OCI-LY1 (cell line): ENCODE results near the gene IGFN1.

Experiments
- H2AFZ ChIP-seq: fragments of 200-600 bp; sonication (generic), shearing (Covaris generic); 2 replicates; pipeline ENCODE4 v1.6.0; 2014; ENCODE audit warnings: antibody characterized with exemption, mild to moderate bottlenecking, low read length
- H3F3A ChIP-seq: fragments of 200-600 bp; sonication (generic), shearing (Covaris generic); 2 replicates; pipeline ENCODE4 v1.6.0; 2014; ENCODE audit warnings: mild to moderate bottlenecking, antibody characterized with exemption, low read length, moderate library complexity; ENCODE audit not compliant: insufficient read depth
- H3K27ac ChIP-seq: fragments of 200-600 bp; sonication (generic); 2 replicates; pipeline ENCODE4 v1.5.1; 2014; ENCODE audit warnings: low read length, mixed run types, mild to moderate bottlenecking, low read depth; ENCODE audit not compliant: poor library complexity, severe bottlenecking
- H3K27me3 ChIP-seq: fragments of 200-600 bp; sonication (generic); 2 replicates; pipeline ENCODE4 v1.6.0; 2014; ENCODE audit warnings: antibody characterized with exemption, mild to moderate bottlenecking, low read length, moderate library complexity; ENCODE audit not compliant: insufficient read depth
- H3K36me3 ChIP-seq: fragments of 200-600 bp; sonication (generic); 2 replicates; pipeline ENCODE4 v1.6.1; 2014; ENCODE audit warnings: mild to moderate bottlenecking, antibody characterized with exemption, low read length, moderate library complexity, mixed read lengths; ENCODE audit not compliant: insufficient read depth
- H3K4me1 ChIP-seq: fragments of 200-600 bp; sonication (generic); 2 replicates; pipeline ENCODE4 v1.5.1; 2014; ENCODE audit warnings: mild to moderate bottlenecking, low read length, moderate library complexity; ENCODE audit not compliant: insufficient read depth, severe bottlenecking
- H3K4me2 ChIP-seq: fragments of 200-600 bp; sonication (generic), shearing (Covaris generic); 2 replicates; pipeline ENCODE4 v1.6.1; 2014; ENCODE audit warnings: low read length
- H3K4me3 ChIP-seq: fragments of 200-600 bp; sonication (generic); 2 replicates; pipeline ENCODE4 v1.5.1; 2014; ENCODE audit warnings: low read length, low read depth, mild to moderate bottlenecking, mixed read lengths; ENCODE audit not compliant: poor library complexity, severe bottlenecking
- H3K79me2 ChIP-seq: fragments of 200-600 bp; shearing (Covaris generic); 2 replicates; pipeline ENCODE4 v1.6.1; 2016; ENCODE audit warnings: mixed run types, low read length, mixed read lengths; ENCODE audit not compliant: insufficient read depth
- H3K9ac ChIP-seq: fragments of 200-600 bp; sonication (generic), shearing (Covaris generic); 2 replicates; pipeline ENCODE4 v1.6.1; 2014; ENCODE audit warnings: mild to moderate bottlenecking, low read length, mixed read lengths
- H3K9me2 ChIP-seq: fragments of 200-600 bp; sonication (generic), shearing (Covaris generic); 2 replicates; pipeline ENCODE4 v1.6.1; 2014; ENCODE audit warnings: low read depth, mild to moderate bottlenecking, low read length, mixed read lengths
- H3K9me3 ChIP-seq: fragments of 200-600 bp; shearing (Covaris generic); 2 replicates; pipeline ENCODE4 v1.6.1; 2014; ENCODE audit warnings: low read length, mixed read lengths
- H4K20me1 ChIP-seq: fragments of 200-600 bp; sonication (generic), shearing (Covaris generic); 2 replicates; pipeline ENCODE4 v1.6.0; 2016; ENCODE audit warnings: mild to moderate bottlenecking, low read length; ENCODE audit not compliant: insufficient read depth
- CTCF ChIP-seq: fragments of 200-600 bp; sonication (generic), shearing (Covaris generic); IDR thresholded peaks from 2 replicates; pipeline ENCODE4 v1.5.1; 2017; ENCODE audit warnings: mild to moderate bottlenecking, antibody characterized with exemption, low read length, moderate library complexity, mixed read lengths
- EZH2 ChIP-seq: fragments of 200-600 bp; sonication (generic), shearing (Covaris generic); IDR thresholded peaks from 2 replicates; pipeline ENCODE4 v1.8.0; 2017; ENCODE audit warnings: borderline replicate concordance, mixed run types, mild to moderate bottlenecking, antibody characterized with exemption, low read length, moderate library complexity, mixed read lengths

IGFN1 gene

GRCh38 chr1:201142011-201142848, 48.4 kb upstream of the IGFN1 start:
- no peaks in the 10 kb centered on the region for H4K20me1 ChIP-seq
- no peaks in the 10 kb centered on the region for H3F3A ChIP-seq
- peaks cover 49% of the 10 kb centered on the region for H3K36me3 ChIP-seq
- H3K79me2 ChIP-seq, result no peaks in the 10 kb centered on the region
- TF ChIP-seq EZH2 (no peak), CTCF (no peak)
- H3K4me3 ChIP-seq, result no peak overlapping the region
- H3K4me2 ChIP-seq, result no peak overlapping the region
- H3K27ac ChIP-seq, result no peak overlapping the region
- H3K27me3 ChIP-seq, result no peaks in the 10 kb centered on the region
- no peaks in the 10 kb centered on the region for H3K9me2 ChIP-seq
- no peaks in the 10 kb centered on the region for H3K4me1 ChIP-seq
- no peak overlapping the region for H3K9ac ChIP-seq
- H3K9me3 ChIP-seq, result no peaks in the 10 kb centered on the region
- no peak overlapping the region for H2AFZ ChIP-seq

GRCh38 chr1:201142849-201143725, 47.5 kb upstream of the IGFN1 start:
- TF ChIP-seq CTCF, result no peak
- no peak for TF ChIP-seq EZH2
- Histone ChIP-seq H3K4me1 (no peaks in the 10 kb centered on the region), H3K9me3 (no peaks in the 10 kb centered on the region), H2AFZ (no peak overlapping the region), H3K4me3 (no peak overlapping the region), H4K20me1 (no peaks in the 10 kb centered on the region), H3K36me3 (peaks cover 50% of the 10 kb centered on the region), H3F3A (no peaks in the 10 kb centered on the region), H3K27me3 (no peaks in the 10 kb centered on the region), H3K9ac (no peak overlapping the region), H3K27ac (no peak overlapping the region), H3K79me2 (no peaks in the 10 kb centered on the region), H3K9me2 (no peaks in the 10 kb centered on the region), H3K4me2 (no peak overlapping the region)

GRCh38 chr1:201143726-201144635, 46.6 kb upstream of the IGFN1 start:
- no peaks in the 10 kb centered on the region for H3K27me3 ChIP-seq
- H3K79me2 ChIP-seq, result no peaks in the 10 kb centered on the region
- no peak overlapping the region for H2AFZ ChIP-seq
- no peak overlapping the region for H3K9ac ChIP-seq
- peaks cover 46% of the 10 kb centered on the region for H3K36me3 ChIP-seq
- TF ChIP-seq EZH2 (no peak), CTCF (no peak)
- no peak overlapping the region for H3K27ac ChIP-seq
- no peaks in the 10 kb centered on the region for H3F3A ChIP-seq
- H3K4me3 ChIP-seq, result no peak overlapping the region
- H3K9me2 ChIP-seq, result no peaks in the 10 kb centered on the region
- H3K9me3 ChIP-seq, result no peaks in the 10 kb centered on the region
- no peak overlapping the region for H3K4me2 ChIP-seq
- H3K4me1 ChIP-seq, result no peaks in the 10 kb centered on the region
- no peaks in the 10 kb centered on the region for H4K20me1 ChIP-seq
